ENCODE measurements around the gene NUDT1. TPM values are rescaled to one million over a fixed set of nuclear protein-coding genes. Genes with fewer than 3 reads are reported as not detected.

The NUDT1 gene
- total and polyA plus RNA-seq, 2 experiments from 2014 or later: 47.7 to 61.0 TPM

DNA sequence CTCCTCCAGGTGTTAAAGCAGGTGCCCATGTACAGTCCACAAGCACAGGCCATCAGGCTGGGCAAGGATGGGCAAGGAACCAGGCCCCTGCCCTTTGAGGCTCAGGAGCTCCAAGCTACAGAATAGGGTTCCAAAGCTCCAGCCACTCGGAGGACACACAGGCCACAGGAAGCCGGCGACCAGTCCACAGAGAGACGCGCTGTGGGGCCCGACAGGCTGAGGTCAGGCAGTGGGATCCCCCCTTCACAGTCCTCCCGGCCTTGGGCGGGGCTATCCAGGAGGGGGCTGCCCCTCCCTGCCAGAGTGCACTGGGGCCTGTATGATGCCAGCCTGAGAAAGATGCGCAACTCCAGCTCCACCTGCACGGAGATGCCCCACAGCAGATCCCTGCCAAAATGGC, 43.3 kb upstream of the NUDT1 start:
- in situ Hi-C loops (cut with MboI): no loop called here
- H3F3A ChIP-seq (ENCODE audit: insufficient read depth): no peaks in the 10 kb centered on the region
- H2AFZ ChIP-seq: no peak overlapping the region
- no peaks in the 10 kb centered on the region; the same call in 1 of the 2 replicates for H3K36me3 ChIP-seq (ENCODE audit: low read depth)
- no peaks in the 10 kb centered on the region for H3K27me3 ChIP-seq (replicated peaks; ENCODE audit: insufficient read depth)
- no peak overlapping the region for H3K27ac ChIP-seq
- no peaks in the 10 kb centered on the region for H3K9me2 ChIP-seq (ENCODE audit: insufficient read depth)
- 87 to 95% methylated on average over 10 of the region's 10 CpGs for WGBS, 2 experiments (ENCODE audit: low coverage in 1 of 2, low lambda C conversion rate in 2 of 2, missing lambda C conversion rate in 2 of 2)
- H4K20me1 ChIP-seq (ENCODE audit: insufficient read depth): no peaks in the 10 kb centered on the region
- no peak overlapping the region for H3K9ac ChIP-seq
- no peaks in the 10 kb centered on the region for H3K4me1 ChIP-seq (ENCODE audit: insufficient read depth)
- TF ChIP-seq EZH2 (IDR thresholded peaks at IDR 0.05; ENCODE audit: insufficient read depth, poor library complexity, severe bottlenecking) (no peak), EZH2phosphoT487 (IDR thresholded peaks at IDR 0.05; ENCODE audit: insufficient read depth, low read depth) (no peak)
- DNase-seq: no peak
- no peak overlapping the region for H3K4me2 ChIP-seq (ENCODE audit: unreplicated experiment)
- no peak overlapping the region for H3K4me3 ChIP-seq
- H3K79me2 ChIP-seq (ENCODE audit: insufficient read depth): no peaks in the 10 kb centered on the region; the same call in 1 of the 2 replicates
- H3K9me3 ChIP-seq (ENCODE audit: low read depth): no peaks in the 10 kb centered on the region

DNA sequence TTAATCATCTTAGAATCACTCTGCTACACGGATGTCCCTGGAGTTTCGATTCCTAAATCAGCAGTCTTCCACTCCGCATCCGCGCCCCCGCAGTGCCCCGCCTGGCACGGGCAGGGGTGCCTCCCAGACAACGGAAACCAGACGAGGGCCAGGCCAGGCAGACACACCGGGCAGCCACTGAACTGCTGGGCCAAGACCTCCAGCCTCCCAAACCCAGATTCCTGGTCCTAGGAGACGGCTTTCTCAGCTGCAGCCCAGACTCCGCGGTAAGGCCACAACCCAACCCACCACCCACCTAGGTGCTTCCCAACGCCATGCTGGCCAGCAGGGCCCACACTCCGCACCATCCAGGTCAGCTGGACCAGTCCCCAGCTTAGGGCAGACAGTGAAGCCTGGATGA, 42.5 kb upstream of the NUDT1 start:
- TF ChIP-seq EZH2phosphoT487 (IDR thresholded peaks at IDR 0.05; ENCODE audit: insufficient read depth, low read depth) (no peak), EZH2 (IDR thresholded peaks at IDR 0.05; ENCODE audit: insufficient read depth, poor library complexity, severe bottlenecking) (no peak)
- H4K20me1 ChIP-seq (ENCODE audit: insufficient read depth): no peaks in the 10 kb centered on the region
- no peak overlapping the region for H3K4me3 ChIP-seq
- H3K27ac ChIP-seq: no peak overlapping the region
- in situ Hi-C loops (cut with MboI): no loop called here
- H2AFZ ChIP-seq: no peak overlapping the region
- H3K27me3 ChIP-seq (replicated peaks; ENCODE audit: insufficient read depth): no peaks in the 10 kb centered on the region
- H3F3A ChIP-seq (ENCODE audit: insufficient read depth): no peaks in the 10 kb centered on the region
- no peaks in the 10 kb centered on the region; the same call in 1 of the 2 replicates for H3K79me2 ChIP-seq (ENCODE audit: insufficient read depth)
- 97 to 98% methylated on average over 16 of the region's 16 CpGs for WGBS, 2 experiments (ENCODE audit: low coverage in 1 of 2, low lambda C conversion rate in 2 of 2, missing lambda C conversion rate in 2 of 2)
- no peaks in the 10 kb centered on the region for H3K4me1 ChIP-seq (ENCODE audit: insufficient read depth)
- no peak overlapping the region for H3K4me2 ChIP-seq (ENCODE audit: unreplicated experiment)
- no peaks in the 10 kb centered on the region; the same call in 1 of the 2 replicates for H3K36me3 ChIP-seq (ENCODE audit: low read depth)
- no peak for DNase-seq
- H3K9me3 ChIP-seq (ENCODE audit: low read depth): no peaks in the 10 kb centered on the region
- no peak overlapping the region for H3K9ac ChIP-seq
- H3K9me2 ChIP-seq (ENCODE audit: insufficient read depth): no peaks in the 10 kb centered on the region

DNA sequence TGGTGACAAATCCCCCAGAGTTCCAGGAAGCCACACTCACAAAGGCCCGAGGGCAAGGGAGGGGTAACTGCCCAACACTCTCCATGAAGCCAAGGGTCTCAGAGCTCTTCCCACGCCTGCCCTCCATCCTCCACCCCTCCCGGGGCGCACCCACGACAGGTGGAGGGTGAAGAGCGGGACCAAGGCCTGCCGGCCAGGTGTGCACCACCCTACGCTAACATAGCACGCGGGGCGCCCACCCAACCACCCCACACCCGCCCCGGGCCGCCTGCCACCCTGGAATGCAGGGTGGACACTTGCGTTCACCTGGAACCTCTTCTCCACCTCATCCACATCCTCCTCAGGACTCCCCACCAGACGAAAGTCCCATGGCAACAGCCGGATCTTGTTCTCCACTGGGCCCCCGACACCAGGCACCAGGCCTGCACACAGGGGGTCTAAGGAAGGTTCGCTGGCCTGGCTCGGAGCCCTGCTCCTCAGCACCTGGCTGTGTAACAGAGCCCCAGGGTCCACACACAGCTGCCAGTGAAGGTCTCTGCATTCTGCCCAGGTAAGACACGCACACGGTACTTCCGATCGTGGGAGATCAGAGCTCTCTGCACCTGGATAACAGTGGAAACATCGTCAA, 42.0 kb upstream of the NUDT1 start:
- Histone ChIP-seq H3K27ac (no peak overlapping the region), H4K20me1 (ENCODE audit: insufficient read depth) (no peaks in the 10 kb centered on the region), H3K4me1 (ENCODE audit: insufficient read depth) (no peaks in the 10 kb centered on the region), H3K4me3 (no peak overlapping the region), H3K36me3 (ENCODE audit: low read depth) (no peaks in the 10 kb centered on the region; the same call in 1 of the 2 replicates), H3F3A (ENCODE audit: insufficient read depth) (no peaks in the 10 kb centered on the region), H3K4me2 (ENCODE audit: unreplicated experiment) (no peak overlapping the region), H3K79me2 (ENCODE audit: insufficient read depth) (no peaks in the 10 kb centered on the region), H3K27me3 (replicated peaks; ENCODE audit: insufficient read depth) (no peaks in the 10 kb centered on the region), H3K9me2 (ENCODE audit: insufficient read depth) (no peaks in the 10 kb centered on the region), H3K9me3 (ENCODE audit: low read depth) (no peaks in the 10 kb centered on the region), H3K9ac (no peak overlapping the region), H2AFZ (no peak overlapping the region)
- in situ Hi-C loops (cut with MboI): loop anchor here (10.0 kb wide), 1 partner anchor 545 kb away; no protein-coding TSS in a partner anchor
- no peak for DNase-seq
- TF ChIP-seq EZH2phosphoT487 (IDR thresholded peaks at IDR 0.05; ENCODE audit: insufficient read depth, low read depth): no peak
- WGBS, 2 experiments (ENCODE audit: low coverage in 1 of 2, low lambda C conversion rate in 2 of 2, missing lambda C conversion rate in 2 of 2): 94% methylated on average over 19 to 25 of the region's 25 CpGs

DNA sequence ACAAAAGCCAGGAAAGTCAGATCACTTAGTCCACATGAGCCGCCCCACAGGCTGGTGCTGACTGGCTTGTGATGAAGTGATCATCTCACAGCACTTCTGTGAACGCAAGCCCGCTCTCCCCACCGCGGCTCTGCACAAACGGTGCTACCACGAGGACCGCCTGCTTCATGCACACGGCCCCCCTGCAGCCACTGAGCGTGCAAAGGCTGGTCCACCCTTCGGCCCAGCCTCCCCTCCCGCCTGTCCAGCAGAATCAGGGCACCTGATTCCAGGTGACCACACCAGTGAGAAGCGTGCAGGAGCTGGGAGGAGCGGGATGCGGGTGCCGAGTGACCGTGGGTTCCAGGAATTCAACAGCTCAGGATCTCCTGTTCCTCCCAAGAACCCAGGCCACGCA, 41.4 kb upstream of the NUDT1 start:
- no peaks in the 10 kb centered on the region for H3K27me3 ChIP-seq (replicated peaks; ENCODE audit: insufficient read depth)
- DNase-seq: no peak
- H3F3A ChIP-seq (ENCODE audit: insufficient read depth): no peaks in the 10 kb centered on the region
- no peak overlapping the region for H3K4me3 ChIP-seq
- H3K9me2 ChIP-seq (ENCODE audit: insufficient read depth): no peaks in the 10 kb centered on the region
- H3K4me1 ChIP-seq (ENCODE audit: insufficient read depth): no peaks in the 10 kb centered on the region
- H3K79me2 ChIP-seq (ENCODE audit: insufficient read depth): no peaks in the 10 kb centered on the region
- no peak overlapping the region for H3K9ac ChIP-seq
- no peak overlapping the region for H2AFZ ChIP-seq
- no peaks in the 10 kb centered on the region for H4K20me1 ChIP-seq (ENCODE audit: insufficient read depth)
- no peak overlapping the region for H3K27ac ChIP-seq
- 94 to 96% methylated on average over 18 of the region's 18 CpGs for WGBS, 2 experiments (ENCODE audit: low coverage in 1 of 2, low lambda C conversion rate in 2 of 2, missing lambda C conversion rate in 2 of 2)
- H3K4me2 ChIP-seq (ENCODE audit: unreplicated experiment): no peak overlapping the region
- H3K36me3 ChIP-seq (ENCODE audit: low read depth): no peaks in the 10 kb centered on the region; the same call in 1 of the 2 replicates
- TF ChIP-seq EZH2 (IDR thresholded peaks at IDR 0.05; ENCODE audit: insufficient read depth, poor library complexity, severe bottlenecking) (no peak), EZH2phosphoT487 (IDR thresholded peaks at IDR 0.05; ENCODE audit: insufficient read depth, low read depth) (no peak)
- no peaks in the 10 kb centered on the region for H3K9me3 ChIP-seq (ENCODE audit: low read depth)
- in situ Hi-C loops (cut with MboI): loop anchor here (10.0 kb wide), 1 partner anchor 546 kb away; no protein-coding TSS in a partner anchor
